ENCODE measurements around the gene BLOC1S5.

DNA sequence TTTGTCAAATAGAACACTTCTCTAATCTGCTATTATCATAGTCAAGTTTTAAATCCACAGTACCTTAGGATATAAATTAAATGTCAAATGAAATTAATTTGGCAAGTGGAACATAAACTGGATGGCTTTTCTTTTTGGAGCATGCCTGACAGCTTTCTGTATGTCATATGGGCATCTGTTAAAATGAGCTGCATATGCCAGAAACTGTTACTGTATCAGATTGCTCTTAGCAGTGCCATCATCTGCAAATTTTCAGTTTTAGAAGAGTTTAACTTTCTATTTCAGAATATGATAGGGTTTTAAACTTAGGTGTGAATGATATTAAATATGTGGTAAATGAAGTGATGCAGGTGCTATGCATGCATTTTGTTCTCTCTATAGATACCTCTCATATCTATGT is 41.6 kb upstream of the BLOC1S5 start:
- TF ChIP-seq POLR2A (IDR thresholded peaks at IDR 0.05; ENCODE audit: low read depth, low read length), result no peak
- TF ChIP-seq POLR2AphosphoS5 (IDR thresholded peaks at IDR 0.05; ENCODE audit: low read depth, low read length), result no peak
- no peak for TF ChIP-seq POU2F2 (IDR thresholded peaks at IDR 0.05; ENCODE audit: low read depth, low read length)
- TF ChIP-seq PAX5 (IDR thresholded peaks at IDR 0.05; ENCODE audit: insufficient read depth, low read length, severe bottlenecking), result no peak

Measured in GM12891 (cell line).